ENCODE measurements around the gene GAPDH. TPM values are rescaled to one million over a fixed set of nuclear protein-coding genes. Genes with fewer than 3 reads are reported as not detected.

Gene GAPDH
- total RNA-seq, 1 donor from 2014 or later = 5,167 TPM

- no peak for FAIRE-seq
- Histone ChIP-seq H3K9ac (ENCODE audit: low read length) (no peak overlapping the region), H3K9me3 (ENCODE audit: insufficient read depth, low read depth, low read length) (no peaks in the 10 kb centered on the region), H3K27me3 (ENCODE audit: insufficient read depth, low read length) (no peaks in the 10 kb centered on the region), H4K20me1 (ENCODE audit: insufficient read depth, low read length) (peaks cover 9% of the 10 kb centered on the region), H3K4me2 (ENCODE audit: low read length) (peak overlapping the region; percentile 29), H3K27ac (ENCODE audit: low read depth, low read length) (no peak overlapping the region), H3K4me1 (ENCODE audit: insufficient read depth, low read length) (peaks cover 48% of the 10 kb centered on the region), H3K4me3 (ENCODE audit: insufficient read depth, low read depth, low read length) (no peak overlapping the region), H2AFZ (ENCODE audit: low read depth, low read length) (no peak overlapping the region), H3K79me2 (ENCODE audit: insufficient read depth, low read length) (peaks cover 68% of the 10 kb centered on the region), H3K36me3 (ENCODE audit: insufficient read depth, low read length) (peaks cover 16% of the 10 kb centered on the region)
- no peak for DNase-seq (ENCODE audit: low read depth)
- peak overlapping the region; percentile 8 for H3K4me3 Mint-ChIP-seq (ENCODE audit: unreplicated experiment)
- H3K36me3 Mint-ChIP-seq (ENCODE audit: low read depth, unreplicated experiment) = peaks cover 20% of the 10 kb centered on the region
- no peaks in the 10 kb centered on the region for H3K9me3 Mint-ChIP-seq (ENCODE audit: unreplicated experiment)
- no peak overlapping the region for H3K27ac Mint-ChIP-seq (ENCODE audit: unreplicated experiment)
- H3K27me3 Mint-ChIP-seq (ENCODE audit: low read depth, unreplicated experiment) = no peaks in the 10 kb centered on the region
- TF ChIP-seq, protein P1, sequence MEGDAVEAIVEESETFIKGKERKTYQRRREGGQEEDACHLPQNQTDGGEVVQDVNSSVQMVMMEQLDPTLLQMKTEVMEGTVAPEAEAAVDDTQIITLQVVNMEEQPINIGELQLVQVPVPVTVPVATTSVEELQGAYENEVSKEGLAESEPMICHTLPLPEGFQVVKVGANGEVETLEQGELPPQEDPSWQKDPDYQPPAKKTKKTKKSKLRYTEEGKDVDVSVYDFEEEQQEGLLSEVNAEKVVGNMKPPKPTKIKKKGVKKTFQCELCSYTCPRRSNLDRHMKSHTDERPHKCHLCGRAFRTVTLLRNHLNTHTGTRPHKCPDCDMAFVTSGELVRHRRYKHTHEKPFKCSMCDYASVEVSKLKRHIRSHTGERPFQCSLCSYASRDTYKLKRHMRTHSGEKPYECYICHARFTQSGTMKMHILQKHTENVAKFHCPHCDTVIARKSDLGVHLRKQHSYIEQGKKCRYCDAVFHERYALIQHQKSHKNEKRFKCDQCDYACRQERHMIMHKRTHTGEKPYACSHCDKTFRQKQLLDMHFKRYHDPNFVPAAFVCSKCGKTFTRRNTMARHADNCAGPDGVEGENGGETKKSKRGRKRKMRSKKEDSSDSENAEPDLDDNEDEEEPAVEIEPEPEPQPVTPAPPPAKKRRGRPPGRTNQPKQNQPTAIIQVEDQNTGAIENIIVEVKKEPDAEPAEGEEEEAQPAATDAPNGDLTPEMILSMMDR (IDR thresholded peaks at IDR 0.05; ENCODE audit: insufficient read depth, low read depth, low read length) = no peak
- no peak for TF ChIP-seq EZH2 (IDR thresholded peaks at IDR 0.05; ENCODE audit: insufficient read depth, low read length)
- peaks cover 22% of the 10 kb centered on the region for H3K4me1 Mint-ChIP-seq (ENCODE audit: low read depth, unreplicated experiment)
These were observed 11.7 kb downstream of the GAPDH start for GRCh38 chr12:6546016-6546415.

GRCh38 chr12:6547566-6547965 is 13.2 kb downstream of the GAPDH start:
- H4K20me1 ChIP-seq (ENCODE audit: insufficient read depth, low read length) = peaks cover 11% of the 10 kb centered on the region
- no peaks in the 10 kb centered on the region for H3K27me3 Mint-ChIP-seq (ENCODE audit: low read depth, unreplicated experiment)
- H3K9me3 Mint-ChIP-seq (ENCODE audit: unreplicated experiment) = no peaks in the 10 kb centered on the region
- H3K9me3 ChIP-seq (ENCODE audit: insufficient read depth, low read depth, low read length) = no peaks in the 10 kb centered on the region
- H3K4me3 Mint-ChIP-seq (ENCODE audit: unreplicated experiment) = no peak overlapping the region
- peaks cover 36% of the 10 kb centered on the region for H3K4me1 Mint-ChIP-seq (ENCODE audit: low read depth, unreplicated experiment)
- peak overlapping the region; percentile 64 for H3K27ac Mint-ChIP-seq (ENCODE audit: unreplicated experiment)
- no peaks in the 10 kb centered on the region for H3K27me3 ChIP-seq (ENCODE audit: insufficient read depth, low read length)
- H3K79me2 ChIP-seq (ENCODE audit: insufficient read depth, low read length) = peaks cover 73% of the 10 kb centered on the region
- H3K36me3 ChIP-seq (ENCODE audit: insufficient read depth, low read length) = peaks cover 16% of the 10 kb centered on the region
- H3K4me3 ChIP-seq (ENCODE audit: insufficient read depth, low read depth, low read length) = peak overlapping the region; percentile 54
- no peak overlapping the region for H2AFZ ChIP-seq (ENCODE audit: low read depth, low read length)
- peak overlapping the region; percentile 79 for H3K9ac ChIP-seq (ENCODE audit: low read length)
- H3K4me2 ChIP-seq (ENCODE audit: low read length) = peak overlapping the region; percentile 82
- H3K4me1 ChIP-seq (ENCODE audit: insufficient read depth, low read length) = peaks cover 57% of the 10 kb centered on the region
- no peak for FAIRE-seq
- no peak for DNase-seq (ENCODE audit: low read depth)
- peak overlapping the region; percentile 68 for H3K27ac ChIP-seq (ENCODE audit: low read depth, low read length)
- TF ChIP-seq, protein P1 (IDR thresholded peaks at IDR 0.05; ENCODE audit: insufficient read depth, low read depth, low read length) = no peak
- no peak for TF ChIP-seq EZH2 (IDR thresholded peaks at IDR 0.05; ENCODE audit: insufficient read depth, low read length)
- H3K36me3 Mint-ChIP-seq (ENCODE audit: low read depth, unreplicated experiment) = peaks cover 17% of the 10 kb centered on the region

DNA sequence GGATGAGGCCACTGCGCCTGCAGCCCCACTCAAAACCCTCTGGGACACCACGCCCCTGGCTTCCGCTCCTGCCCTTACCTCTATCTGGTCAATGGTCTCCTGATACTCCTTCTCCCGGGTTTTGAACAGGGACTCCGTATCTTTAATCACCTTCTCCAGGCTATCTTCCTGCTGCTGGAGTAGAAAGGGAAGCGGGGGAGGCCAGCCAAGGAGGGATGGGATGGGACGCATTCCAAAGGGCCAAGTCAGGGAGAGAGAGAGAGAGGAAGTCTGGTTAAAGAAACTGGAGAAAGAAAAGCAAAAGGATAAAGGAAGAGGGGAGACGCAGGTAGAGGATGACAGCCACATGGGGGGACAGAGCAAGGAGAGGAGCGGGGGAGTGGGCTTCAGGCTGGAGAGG is 13.7 kb downstream of the GAPDH start:
- peak; percentile 88 for DNase-seq (ENCODE audit: low read depth)
- peak overlapping the region; percentile 64 for H3K27ac Mint-ChIP-seq (ENCODE audit: unreplicated experiment)

More for the DNA sequence above, 13.7 kb downstream of the GAPDH start:
- H3K27me3 ChIP-seq (ENCODE audit: insufficient read depth, low read length) = no peaks in the 10 kb centered on the region
- peak overlapping the region; percentile 82 for H3K4me2 ChIP-seq (ENCODE audit: low read length)
- H3K36me3 Mint-ChIP-seq (ENCODE audit: low read depth, unreplicated experiment) = peaks cover 17% of the 10 kb centered on the region
- H3K79me2 ChIP-seq (ENCODE audit: insufficient read depth, low read length) = peaks cover 69% of the 10 kb centered on the region
- no peaks in the 10 kb centered on the region for H3K27me3 Mint-ChIP-seq (ENCODE audit: low read depth, unreplicated experiment)
- peak overlapping the region; percentile 54 for H3K4me3 ChIP-seq (ENCODE audit: insufficient read depth, low read depth, low read length)
- peaks cover 11% of the 10 kb centered on the region for H4K20me1 ChIP-seq (ENCODE audit: insufficient read depth, low read length)
- no peak for FAIRE-seq
- H3K27ac ChIP-seq (ENCODE audit: low read depth, low read length) = peak overlapping the region; percentile 88
- H3K9ac ChIP-seq (ENCODE audit: low read length) = peak overlapping the region; percentile 79
- H3K36me3 ChIP-seq (ENCODE audit: insufficient read depth, low read length) = peaks cover 16% of the 10 kb centered on the region
- H3K4me3 Mint-ChIP-seq (ENCODE audit: unreplicated experiment) = peak overlapping the region; percentile 42
- TF ChIP-seq, protein P1 (IDR thresholded peaks at IDR 0.05; ENCODE audit: insufficient read depth, low read depth, low read length) = no peak
- no peak for TF ChIP-seq EZH2 (IDR thresholded peaks at IDR 0.05; ENCODE audit: insufficient read depth, low read length)
- no peak overlapping the region for H2AFZ ChIP-seq (ENCODE audit: low read depth, low read length)
- no peaks in the 10 kb centered on the region for H3K9me3 Mint-ChIP-seq (ENCODE audit: unreplicated experiment)
- H3K4me1 Mint-ChIP-seq (ENCODE audit: low read depth, unreplicated experiment) = peaks cover 40% of the 10 kb centered on the region
- peaks cover 62% of the 10 kb centered on the region for H3K4me1 ChIP-seq (ENCODE audit: insufficient read depth, low read length)
- H3K9me3 ChIP-seq (ENCODE audit: insufficient read depth, low read depth, low read length) = no peaks in the 10 kb centered on the region

All from astrocyte (in vitro differentiated cells and primary cell).